ENCODE measurements around the gene DPYSL4.

The DPYSL4 gene

GRCh38 chr10:132237396-132237795, 50.6 kb downstream of the DPYSL4 start:
- H3K4me1 ChIP-seq (ENCODE audit: insufficient read depth, low read length), result 0 out of 2 replicates have a peak, but pooled peaks cover 4% of the 10 kb centered on the region
- 86% methylated on average over 15 of the region's 15 CpGs for WGBS
- no peak overlapping the region for H3K4me3 ChIP-seq (ENCODE audit: low read length)
- no peaks in the 10 kb centered on the region for H3K27me3 ChIP-seq (ENCODE audit: insufficient read depth, low read length)
- no peaks in the 10 kb centered on the region for H3K36me3 ChIP-seq (ENCODE audit: insufficient read depth, low read length)
- H3K9ac ChIP-seq (ENCODE audit: low read depth, low read length), result no peak overlapping the region
- H3K27ac ChIP-seq (ENCODE audit: low read depth, low read length), result no peak overlapping the region
- no peaks in the 10 kb centered on the region for H3K9me3 ChIP-seq (ENCODE audit: insufficient read depth, low read depth, low read length)

DNA sequence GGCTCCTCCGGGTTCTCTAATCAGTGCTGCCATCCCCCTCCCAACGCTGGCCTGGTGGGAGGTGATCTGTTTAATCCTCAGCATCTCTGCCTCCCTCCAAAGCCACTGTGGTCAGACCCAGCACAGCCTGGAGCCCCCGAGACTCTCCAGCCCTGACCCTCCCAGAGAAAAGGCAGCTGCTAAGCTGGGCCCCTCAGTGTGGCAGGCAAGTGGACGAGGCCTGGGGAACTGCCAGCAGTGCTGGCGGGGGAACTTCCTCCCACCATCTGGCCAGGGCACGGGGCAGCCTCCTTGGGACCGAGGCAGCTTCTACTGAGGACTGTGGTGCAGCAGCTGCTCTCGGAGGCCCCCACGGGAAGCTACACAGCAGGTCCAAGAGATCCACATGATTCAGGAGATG, 51.1 kb downstream of the DPYSL4 start:
- H3K27me3 ChIP-seq (ENCODE audit: insufficient read depth, low read length), result no peaks in the 10 kb centered on the region
- no peak overlapping the region for H3K4me3 ChIP-seq (ENCODE audit: low read length)
- no peaks in the 10 kb centered on the region for H3K9me3 ChIP-seq (ENCODE audit: insufficient read depth, low read depth, low read length)
- H3K36me3 ChIP-seq (ENCODE audit: insufficient read depth, low read length), result no peaks in the 10 kb centered on the region
- H3K9ac ChIP-seq (ENCODE audit: low read depth, low read length), result no peak overlapping the region
- H3K4me1 ChIP-seq (ENCODE audit: insufficient read depth, low read length), result 0 out of 2 replicates have a peak, but pooled peaks cover 4% of the 10 kb centered on the region
- WGBS, result 71% methylated on average over 9 of the region's 9 CpGs
- no peak overlapping the region for H3K27ac ChIP-seq (ENCODE audit: low read depth, low read length)

DNA sequence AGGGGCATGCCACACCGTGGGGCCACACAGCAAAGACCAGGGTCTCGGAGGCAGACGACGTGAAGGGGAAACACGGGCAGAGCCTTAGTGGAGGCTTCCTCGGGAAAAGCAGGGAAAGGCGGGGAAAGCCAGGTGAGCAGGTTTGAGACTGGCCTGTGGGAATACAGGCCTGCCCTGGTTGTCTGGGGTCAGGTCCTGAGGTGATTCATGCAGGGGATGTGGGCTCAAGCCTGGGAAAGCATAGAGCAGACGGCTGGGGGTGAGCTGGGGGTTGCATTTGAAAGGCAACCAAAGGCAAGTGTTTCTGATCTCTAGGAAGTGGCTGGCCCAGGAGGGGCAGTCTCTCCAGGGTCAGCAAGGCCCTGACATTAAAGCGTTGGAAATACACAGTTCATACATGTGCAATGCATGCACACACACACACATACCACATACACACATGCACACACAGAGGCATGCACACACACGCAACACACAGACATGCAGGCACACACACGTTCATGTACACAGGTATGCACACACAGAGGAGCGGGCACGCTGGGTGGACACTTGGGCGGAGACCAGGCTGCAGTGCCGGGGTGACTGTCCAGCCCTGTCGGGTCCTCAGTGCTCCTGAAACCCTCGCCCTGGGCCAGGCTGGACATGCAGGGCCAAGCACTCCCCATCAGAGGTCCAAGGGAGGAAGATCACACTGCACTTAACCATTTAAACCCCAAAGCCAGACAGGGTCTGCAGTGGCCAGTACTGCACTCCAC, 51.8 kb downstream of the DPYSL4 start:
- 88% methylated on average over 17 of the region's 17 CpGs for WGBS
- H3K4me1 ChIP-seq (ENCODE audit: insufficient read depth, low read length), result 0 out of 2 replicates have a peak, but pooled peaks cover 4% of the 10 kb centered on the region
- H3K9ac ChIP-seq (ENCODE audit: low read depth, low read length), result no peak overlapping the region
- no peaks in the 10 kb centered on the region for H3K36me3 ChIP-seq (ENCODE audit: insufficient read depth, low read length)
- H3K9me3 ChIP-seq (ENCODE audit: insufficient read depth, low read depth, low read length), result no peaks in the 10 kb centered on the region
- H3K27me3 ChIP-seq (ENCODE audit: insufficient read depth, low read length), result no peaks in the 10 kb centered on the region
- H3K4me3 ChIP-seq (ENCODE audit: low read length), result no peak overlapping the region
- H3K27ac ChIP-seq (ENCODE audit: low read depth, low read length), result no peak overlapping the region

DNA sequence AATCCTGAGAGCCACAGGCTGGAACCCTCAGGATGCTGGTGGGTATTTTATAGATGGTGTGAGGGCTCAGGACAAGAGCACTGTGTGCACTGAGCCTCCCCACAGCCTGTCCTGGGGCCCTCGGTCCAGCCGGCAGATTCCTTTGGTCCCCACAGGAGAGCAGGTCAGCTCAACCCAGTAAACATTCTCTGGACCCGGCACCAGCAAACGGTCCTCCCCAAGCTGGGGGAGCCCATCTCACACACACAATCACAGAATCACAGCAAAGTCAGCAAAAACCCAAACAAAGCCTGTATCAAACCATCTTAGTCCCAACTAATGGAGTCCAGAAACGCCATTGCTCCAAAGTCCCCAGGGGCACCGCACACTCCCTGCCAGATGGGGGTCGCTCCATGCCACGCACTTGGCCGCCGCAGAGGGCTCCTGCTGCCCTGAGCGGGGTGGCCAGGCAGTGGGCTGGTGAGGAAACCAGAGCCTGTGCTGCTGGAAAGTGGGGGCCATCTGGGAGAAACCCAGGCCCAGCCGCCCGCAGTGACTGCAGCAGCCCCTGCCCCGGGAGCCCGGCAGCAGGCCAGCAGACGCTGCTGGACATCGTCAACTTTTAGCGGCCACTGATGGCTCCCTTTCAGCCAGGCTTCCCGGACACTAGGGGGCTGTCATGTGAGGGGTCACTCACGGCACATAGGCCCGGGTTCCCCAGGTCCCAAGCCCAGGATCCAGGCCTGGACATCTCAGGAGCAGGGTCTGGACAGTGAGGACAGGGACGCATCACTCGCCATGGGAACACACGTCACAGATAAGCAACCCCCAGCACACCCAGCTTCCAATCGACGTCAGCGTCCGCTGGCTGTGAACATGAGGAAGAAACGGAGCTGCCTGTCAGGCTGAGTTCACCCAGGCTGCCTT, 52.6 kb downstream of the DPYSL4 start:
- Histone ChIP-seq H3K36me3 (ENCODE audit: insufficient read depth, low read length) (no peaks in the 10 kb centered on the region), H3K4me1 (ENCODE audit: insufficient read depth, low read length) (0 out of 2 replicates have a peak, but pooled peaks cover 4% of the 10 kb centered on the region), H3K27ac (ENCODE audit: low read depth, low read length) (no peak overlapping the region), H3K9me3 (ENCODE audit: insufficient read depth, low read depth, low read length) (no peaks in the 10 kb centered on the region), H3K9ac (ENCODE audit: low read depth, low read length) (no peak overlapping the region), H3K4me3 (ENCODE audit: low read length) (no peak overlapping the region), H3K27me3 (ENCODE audit: insufficient read depth, low read length) (no peaks in the 10 kb centered on the region)
- 89% methylated on average over 29 of the region's 29 CpGs for whole genome bisulfite sequencing

- Histone ChIP-seq H3K27me3 (ENCODE audit: insufficient read depth, low read length) (no peaks in the 10 kb centered on the region), H3K9ac (ENCODE audit: low read depth, low read length) (no peak overlapping the region), H3K27ac (ENCODE audit: low read depth, low read length) (no peak overlapping the region), H3K36me3 (ENCODE audit: insufficient read depth, low read length) (no peaks in the 10 kb centered on the region), H3K4me1 (ENCODE audit: insufficient read depth, low read length) (0 out of 2 replicates have a peak, but pooled peaks cover 4% of the 10 kb centered on the region), H3K4me3 (ENCODE audit: low read length) (no peak overlapping the region), H3K9me3 (ENCODE audit: insufficient read depth, low read depth, low read length) (no peaks in the 10 kb centered on the region)
- 93% methylated on average over 15 of the region's 15 CpGs for WGBS
Measured at GRCh38 chr10:132240156-132240555, 53.4 kb downstream of the DPYSL4 start.

DNA sequence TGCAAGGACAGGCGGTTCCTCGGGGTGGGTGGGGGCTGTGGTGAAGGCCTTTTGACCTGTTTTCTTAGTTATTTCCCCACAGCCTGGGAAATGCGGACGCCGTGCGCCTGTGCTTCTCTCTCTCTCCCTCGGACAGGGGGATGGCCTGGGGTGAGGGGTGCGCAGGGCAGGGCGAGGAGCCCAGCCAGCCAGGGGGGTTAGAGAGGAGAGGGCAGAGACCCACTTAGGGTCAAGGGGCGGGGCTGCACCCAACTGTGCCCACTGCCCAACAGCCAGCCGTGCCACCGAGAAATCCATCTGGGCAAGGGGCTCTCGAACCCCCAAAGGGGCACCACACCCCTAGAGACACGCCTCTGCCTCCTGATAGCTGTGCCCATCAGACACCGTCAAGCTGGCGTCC, 53.8 kb downstream of the DPYSL4 start:
- 96% methylated on average over 16 of the region's 16 CpGs for WGBS
- 0 out of 2 replicates have a peak, but pooled peaks cover 4% of the 10 kb centered on the region for H3K4me1 ChIP-seq (ENCODE audit: insufficient read depth, low read length)
- no peaks in the 10 kb centered on the region for H3K27me3 ChIP-seq (ENCODE audit: insufficient read depth, low read length)
- H3K4me3 ChIP-seq (ENCODE audit: low read length), result no peak overlapping the region
- H3K9me3 ChIP-seq (ENCODE audit: insufficient read depth, low read depth, low read length), result no peaks in the 10 kb centered on the region
- no peak overlapping the region for H3K27ac ChIP-seq (ENCODE audit: low read depth, low read length)
- H3K36me3 ChIP-seq (ENCODE audit: insufficient read depth, low read length), result no peaks in the 10 kb centered on the region
- no peak overlapping the region for H3K9ac ChIP-seq (ENCODE audit: low read depth, low read length)

- Histone ChIP-seq H3K4me3 (ENCODE audit: low read length) (no peak overlapping the region), H3K9ac (ENCODE audit: low read depth, low read length) (no peak overlapping the region), H3K27ac (ENCODE audit: low read depth, low read length) (no peak overlapping the region), H3K4me1 (ENCODE audit: insufficient read depth, low read length) (0 out of 2 replicates have a peak, but pooled peaks cover 4% of the 10 kb centered on the region), H3K36me3 (ENCODE audit: insufficient read depth, low read length) (no peaks in the 10 kb centered on the region), H3K27me3 (ENCODE audit: insufficient read depth, low read length) (no peaks in the 10 kb centered on the region), H3K9me3 (ENCODE audit: insufficient read depth, low read depth, low read length) (no peaks in the 10 kb centered on the region)
- WGBS, result 93% methylated on average over 13 of the region's 13 CpGs
Measured at GRCh38 chr10:132241086-132241485, 54.3 kb downstream of the DPYSL4 start.

DNA sequence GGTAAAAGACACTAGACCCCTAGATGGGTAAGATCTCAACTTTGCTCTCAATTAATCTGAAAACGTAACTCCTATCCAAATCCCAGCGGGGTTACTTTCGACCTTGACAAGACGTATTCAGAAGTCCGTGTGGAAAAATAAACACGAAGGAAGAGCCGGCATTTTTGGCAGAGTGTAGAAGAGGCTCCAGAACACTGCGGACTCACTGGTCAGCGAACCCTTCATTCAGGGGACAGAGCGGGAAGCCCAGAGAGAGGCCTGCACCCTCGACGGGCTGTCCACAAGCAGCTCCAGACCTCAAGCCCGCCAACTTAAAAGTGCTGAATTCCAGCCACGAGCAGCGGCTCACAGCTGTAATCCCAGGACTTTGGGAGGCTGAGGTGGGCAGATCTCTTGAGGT, 54.7 kb downstream of the DPYSL4 start:
- Histone ChIP-seq H3K27ac (ENCODE audit: low read depth, low read length) (no peak overlapping the region), H3K27me3 (ENCODE audit: insufficient read depth, low read length) (no peaks in the 10 kb centered on the region), H3K36me3 (ENCODE audit: insufficient read depth, low read length) (no peaks in the 10 kb centered on the region), H3K9me3 (ENCODE audit: insufficient read depth, low read depth, low read length) (no peaks in the 10 kb centered on the region), H3K4me3 (ENCODE audit: low read length) (no peak overlapping the region), H3K4me1 (ENCODE audit: insufficient read depth, low read length) (0 out of 2 replicates have a peak, but pooled peaks cover 4% of the 10 kb centered on the region), H3K9ac (ENCODE audit: low read depth, low read length) (no peak overlapping the region)
- WGBS, result 90% methylated on average over 15 of the region's 15 CpGs

- no peak overlapping the region for H3K27ac ChIP-seq (ENCODE audit: low read depth, low read length)
- H3K9ac ChIP-seq (ENCODE audit: low read depth, low read length), result no peak overlapping the region; the same call in 1 of the 2 replicates
- 85% methylated on average over 23 of the region's 23 CpGs for WGBS
- H3K27me3 ChIP-seq (ENCODE audit: insufficient read depth, low read length), result no peaks in the 10 kb centered on the region
- 0 out of 2 replicates have a peak, but pooled peaks cover 4% of the 10 kb centered on the region for H3K4me1 ChIP-seq (ENCODE audit: insufficient read depth, low read length)
- H3K36me3 ChIP-seq (ENCODE audit: insufficient read depth, low read length), result no peaks in the 10 kb centered on the region
- no peaks in the 10 kb centered on the region for H3K9me3 ChIP-seq (ENCODE audit: insufficient read depth, low read depth, low read length)
- no peak overlapping the region for H3K4me3 ChIP-seq (ENCODE audit: low read length)
Measured at GRCh38 chr10:132242103-132242840, 55.5 kb downstream of the DPYSL4 start.

- Histone ChIP-seq H3K9me3 (ENCODE audit: insufficient read depth, low read depth, low read length) (no peaks in the 10 kb centered on the region), H3K4me1 (ENCODE audit: insufficient read depth, low read length) (no peaks in the 10 kb centered on the region), H3K9ac (ENCODE audit: low read depth, low read length) (no peak overlapping the region), H3K27ac (ENCODE audit: low read depth, low read length) (no peak overlapping the region), H3K27me3 (ENCODE audit: insufficient read depth, low read length) (no peaks in the 10 kb centered on the region), H3K4me3 (ENCODE audit: low read length) (no peak overlapping the region), H3K36me3 (ENCODE audit: insufficient read depth, low read length) (no peaks in the 10 kb centered on the region)
- 90% methylated on average over 12 of the region's 12 CpGs for WGBS
Measured at GRCh38 chr10:132243141-132243540, 56.4 kb downstream of the DPYSL4 start.

All from HUES64 (cell line).